Measurements from ENCODE around the gene C11orf97. TPM values are rescaled to one million over a fixed set of nuclear protein-coding genes. Genes with fewer than 3 reads are reported as not detected.

C11orf97 gene
- total and polyA plus RNA-seq, 2 of the 13 experiments (the other 11 are each of a cell fraction or from before 2014, with no cell fraction given): 0.35 TPM; not detected in 1

DNA sequence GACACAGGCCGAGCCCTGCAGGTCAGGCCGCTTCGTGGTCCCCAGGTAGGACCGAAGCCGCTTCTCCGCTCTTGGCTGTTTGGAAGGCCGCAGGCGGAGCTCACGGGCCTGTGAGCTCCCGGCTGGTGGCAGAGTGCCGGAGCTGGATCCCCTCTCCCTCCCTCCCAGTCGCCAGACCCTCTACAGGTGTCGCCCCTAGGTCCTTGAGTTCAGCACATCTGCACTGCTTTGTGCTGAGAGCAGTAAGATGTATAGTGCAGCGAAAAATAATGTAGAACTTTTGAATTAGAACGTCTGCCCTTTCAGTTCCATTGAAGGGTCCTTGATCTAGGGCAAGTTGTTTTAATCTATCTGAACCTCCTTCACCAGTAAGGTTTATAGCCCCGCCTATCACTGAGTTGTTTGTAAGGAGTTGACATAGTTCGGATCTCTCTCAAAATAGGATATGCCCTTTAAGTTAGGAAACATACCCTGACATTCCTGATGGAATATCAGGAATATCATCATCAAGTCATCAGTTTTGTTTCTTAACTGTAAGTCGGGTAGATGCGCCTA is 18.1 kb upstream of the C11orf97 start:
- WGBS (ENCODE audit: low lambda C conversion rate): 1% methylated on average over 10 of the region's 19 CpGs
- ChIA-PET POLR2A (interaction anchor here (1.0 to 1.3 kb wide), 4 partner anchors 19 to 753 kb away, joined by 3 to 5 read pairs (median 4); partner anchors contain the start of genes C11orf54, C11orf97, PANX1 and TAF1D), CTCF (ENCODE audit: low intra/inter-chr PET ratio, low total read pairs) (no interaction called here)
- no peak overlapping the region for H2AFZ ChIP-seq (ENCODE audit: low read length)
- peak overlapping the region; percentile 89 for H3K27ac ChIP-seq (ENCODE audit: extremely low read length, insufficient read depth, low read length)
- peak overlapping the region; percentile 80 to 90 (median 86) for H3K4me3 ChIP-seq (replicated peaks in 1 of 3; ENCODE audit: insufficient read depth in 1 of 3, low read depth in 2 of 3, low read length in 3 of 3)
- no peaks in the 10 kb centered on the region; a peak in 1 of 5 replicates for H3K27me3 ChIP-seq (ENCODE audit: control insufficient read depth in 1 of 2, insufficient read depth in 2 of 2, low read length in 2 of 2)
- H3K36me3 ChIP-seq (replicated peaks in 1 of 2; ENCODE audit: control insufficient read depth in 1 of 2, insufficient read depth in 2 of 2, low read length in 2 of 2): peaks cover 4 to 24% of the 10 kb centered on the region in 2 experiments; a peak in 3 of 5 replicates
- no peaks in the 10 kb centered on the region for H3K9me3 ChIP-seq (ENCODE audit: low read length)
- ATAC-seq (peak; percentile 82), DNase-seq (ENCODE audit: low spot score) (no peak), FAIRE-seq (no peak)
- H3K4me2 ChIP-seq (ENCODE audit: low read depth, low read length): peak overlapping the region; percentile 81
- no peaks in the 10 kb centered on the region for H4K20me1 ChIP-seq (ENCODE audit: insufficient read depth, low read length)
- peak overlapping the region; percentile 86 for H3K9ac ChIP-seq (ENCODE audit: insufficient read depth, low read depth, low read length)
- in situ Hi-C loops (cut with HindIII; ENCODE audit: extremely low pct_ligation_motif_present, low pct_unique_long_range_greater_than_20kb) (no loop called here), intact Hi-C loops (cut with micrococcal nuclease; ENCODE audit: unreplicated experiment) (loop anchor here (5.0 kb wide), 2 partner anchors 367 to 572 kb away; partner anchors contain the start of gene PANX1)
- peaks cover 29% of the 10 kb centered on the region for H3K4me1 ChIP-seq (ENCODE audit: insufficient read depth, low read length)
- H3K79me2 ChIP-seq (ENCODE audit: insufficient read depth, low read length): peaks cover 32% of the 10 kb centered on the region
- no TSS peak for BruUV-seq (replicated peaks)
- TF ChIP-seq, protein P1, sequence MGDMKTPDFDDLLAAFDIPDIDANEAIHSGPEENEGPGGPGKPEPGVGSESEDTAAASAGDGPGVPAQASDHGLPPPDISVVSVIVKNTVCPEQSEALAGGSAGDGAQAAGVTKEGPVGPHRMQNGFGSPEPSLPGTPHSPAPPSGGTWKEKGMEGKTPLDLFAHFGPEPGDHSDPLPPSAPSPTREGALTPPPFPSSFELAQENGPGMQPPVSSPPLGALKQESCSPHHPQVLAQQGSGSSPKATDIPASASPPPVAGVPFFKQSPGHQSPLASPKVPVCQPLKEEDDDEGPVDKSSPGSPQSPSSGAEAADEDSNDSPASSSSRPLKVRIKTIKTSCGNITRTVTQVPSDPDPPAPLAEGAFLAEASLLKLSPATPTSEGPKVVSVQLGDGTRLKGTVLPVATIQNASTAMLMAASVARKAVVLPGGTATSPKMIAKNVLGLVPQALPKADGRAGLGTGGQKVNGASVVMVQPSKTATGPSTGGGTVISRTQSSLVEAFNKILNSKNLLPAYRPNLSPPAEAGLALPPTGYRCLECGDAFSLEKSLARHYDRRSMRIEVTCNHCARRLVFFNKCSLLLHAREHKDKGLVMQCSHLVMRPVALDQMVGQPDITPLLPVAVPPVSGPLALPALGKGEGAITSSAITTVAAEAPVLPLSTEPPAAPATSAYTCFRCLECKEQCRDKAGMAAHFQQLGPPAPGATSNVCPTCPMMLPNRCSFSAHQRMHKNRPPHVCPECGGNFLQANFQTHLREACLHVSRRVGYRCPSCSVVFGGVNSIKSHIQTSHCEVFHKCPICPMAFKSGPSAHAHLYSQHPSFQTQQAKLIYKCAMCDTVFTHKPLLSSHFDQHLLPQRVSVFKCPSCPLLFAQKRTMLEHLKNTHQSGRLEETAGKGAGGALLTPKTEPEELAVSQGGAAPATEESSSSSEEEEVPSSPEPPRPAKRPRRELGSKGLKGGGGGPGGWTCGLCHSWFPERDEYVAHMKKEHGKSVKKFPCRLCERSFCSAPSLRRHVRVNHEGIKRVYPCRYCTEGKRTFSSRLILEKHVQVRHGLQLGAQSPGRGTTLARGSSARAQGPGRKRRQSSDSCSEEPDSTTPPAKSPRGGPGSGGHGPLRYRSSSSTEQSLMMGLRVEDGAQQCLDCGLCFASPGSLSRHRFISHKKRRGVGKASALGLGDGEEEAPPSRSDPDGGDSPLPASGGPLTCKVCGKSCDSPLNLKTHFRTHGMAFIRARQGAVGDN (CRISPR knock-in tag; IDR thresholded peaks at IDR 0.05): peak; percentile 8; the same call in 1 of the 2 replicates
- no peak for TF ChIP-seq ZNF460 (CRISPR knock-in tag; IDR thresholded peaks at IDR 0.05; ENCODE audit: borderline replicate concordance)
- TF ChIP-seq XRCC5 (optimal IDR thresholded peaks at IDR 0.05; ENCODE audit: low read length): peak; percentile 9
- TF ChIP-seq ZNF552 (CRISPR knock-in tag; IDR thresholded peaks at IDR 0.05; ENCODE audit: borderline replicate concordance): no peak
- TF ChIP-seq AKAP8 (CRISPR knock-in tag; IDR thresholded peaks at IDR 0.05): no peak
- peak; percentile 45; the same call in 1 of the 2 replicates for TF ChIP-seq SRY (CRISPR knock-in tag; IDR thresholded peaks at IDR 0.05)
- TF ChIP-seq MYNN (CRISPR knock-in tag; IDR thresholded peaks at IDR 0.05; ENCODE audit: low read depth): no peak
- TF ChIP-seq CREBL2 (CRISPR knock-in tag; IDR thresholded peaks at IDR 0.05; ENCODE audit: borderline replicate concordance): no peak
- TF ChIP-seq AFF4 (CRISPR knock-in tag; IDR thresholded peaks at IDR 0.05): no peak
- peak; percentile 23; the same call in 1 of the 2 replicates for TF ChIP-seq RAD21 (CRISPR knock-in tag; IDR thresholded peaks at IDR 0.05)
- TF ChIP-seq ZNF431 (CRISPR knock-in tag; IDR thresholded peaks at IDR 0.05; ENCODE audit: borderline replicate concordance, low read depth): no peak
- no peak; the same call in 1 of the 2 replicates for TF ChIP-seq SAP130 (CRISPR knock-in tag; IDR thresholded peaks at IDR 0.05; ENCODE audit: low read depth)
- TF ChIP-seq ZMAT3 (CRISPR knock-in tag; conservative IDR thresholded peaks at IDR 0.05): 0 out of 2 replicates have a peak, but pooled peaks have one; percentile 59
- TF ChIP-seq FOXK1 (CRISPR knock-in tag; IDR thresholded peaks at IDR 0.05; ENCODE audit: borderline replicate concordance, low read depth): no peak
- no peak for TF ChIP-seq RBAK (CRISPR knock-in tag; IDR thresholded peaks at IDR 0.05)

All from HepG2 (cell line).